Astrocyte of the spinal cord (primary cell): ENCODE measurements around the gene NPEPL1.

Experiments
- DNase-seq: peaks from one replicate; pipeline ENCODE4 v3.0.0; 2011; ENCODE audit warnings: low read depth, low spot score
- H3K4me3 ChIP-seq: 2 replicates; pipeline ENCODE4 v1.5.1; 2011; ENCODE audit warnings: low read depth, mild to moderate bottlenecking, low read length, moderate library complexity
- CTCF ChIP-seq: IDR thresholded peaks from 2 replicates; pipeline ENCODE4 v1.5.1; 2012; ENCODE audit warnings: low read depth, mild to moderate bottlenecking, low read length, inconsistent platforms
- in situ Hi-C: cut with HindIII; loops from 2 replicates; pipeline ENCODE4 v1.10.0; 2017; ENCODE audit warnings: low sequenced_read_pairs

The NPEPL1 gene

GRCh38 chr20:58715391-58715800, 22.8 kb downstream of the NPEPL1 start:
- in situ Hi-C loops: no loop called here
- DNase-seq: no peak
- H3K4me3 ChIP-seq: no peak overlapping the region
- no peak for TF ChIP-seq CTCF

GRCh38 chr20:58715801-58716475, 23.3 kb downstream of the NPEPL1 start:
- in situ Hi-C loops: no loop called here
- DNase-seq: no peak
- no peak overlapping the region for H3K4me3 ChIP-seq
- TF ChIP-seq CTCF: no peak

- TF ChIP-seq CTCF: no peak
- in situ Hi-C loops: no loop called here
These were observed 24.1 kb downstream of the NPEPL1 start for GRCh38 chr20:58716476-58717277.

GRCh38 chr20:58717278-58718091, 24.9 kb downstream of the NPEPL1 start:
- no peak for TF ChIP-seq CTCF
- in situ Hi-C loops: no loop called here
- no peak overlapping the region for H3K4me3 ChIP-seq
- no peak for DNase-seq

More at GRCh38 chr20:58716476-58717277, 24.1 kb downstream of the NPEPL1 start:
- no peak for DNase-seq
- no peak overlapping the region for H3K4me3 ChIP-seq

- H3K4me3 ChIP-seq: no peak overlapping the region
- no peak for DNase-seq
- no peak for TF ChIP-seq CTCF
- in situ Hi-C loops: no loop called here
These were observed 25.5 kb downstream of the NPEPL1 start for GRCh38 chr20:58718121-58718563.

GRCh38 chr20:58718729-58719128, 26.1 kb downstream of the NPEPL1 start:
- in situ Hi-C loops: no loop called here
- H3K4me3 ChIP-seq: no peak overlapping the region
- TF ChIP-seq CTCF: no peak
- no peak for DNase-seq
